A549 (cell line): ENCODE results near the gene PPP1R14D. TPM values are rescaled to one million over a fixed set of nuclear protein-coding genes. Genes with fewer than 3 reads are reported as not detected.

Source experiments
- ATAC-seq, 2 experiments: fragments of 200-7000 bp in 1 of 2; fragments of >200 bp in 1 of 2; cut with Nextera tagmentation in 1 of 2; cut with Tn5 transposase in 1 of 2; 3 replicates each; pipeline versions ENCODE4 v1.8.0 to v1.9.1; 2018 to 2020; ENCODE audit warnings: mild to moderate bottlenecking in 1 of 2, moderate library complexity in 1 of 2
- CTCF ChIA-PET: fragments of 300-600 bp; sonication (Branson Sonifier 250); formaldehyde crosslinking; extraction: SDS; loops from one replicate; lab custom pipeline; 2021; ENCODE audit warnings: antibody characterized with exemption, inconsistent platforms; lab: Yijun Ruan, JAX
- POLR2A ChIA-PET: fragments of 350-600 bp; formaldehyde crosslinking; extraction: SDS; loops from one replicate; lab custom pipeline; 2021; ENCODE audit warnings: antibody characterized with exemption, inconsistent platforms; lab: Yijun Ruan, JAX
- DNase-seq, 2 experiments: peaks; one replicate each; pipeline versions ENCODE4 v3.0.0 to v3.0.0-alpha.2; 2011 to 2016; ENCODE audit warnings: low read depth in 1 of 2, low spot score in 1 of 2
- FAIRE-seq: peaks from 2 replicates; lab custom pipeline; 2011; peaks lifted over from hg19 to GRCh38; lab: Jason Lieb, UNC
- H3K27ac ChIP-seq, 2 experiments: fragments of >200 bp; sonication (Bioruptor Twin); formaldehyde crosslinking; 3 replicates each; pipeline ENCODE4 v1.5.1; 2016 to 2017
- H3K4me1 ChIP-seq: fragments of >200 bp; sonication (Bioruptor Twin); formaldehyde crosslinking; 3 replicates; pipeline ENCODE4 v1.6.1; 2016
- H3K4me2 ChIP-seq: fragments of >200 bp; sonication (Bioruptor Twin); formaldehyde crosslinking; 3 replicates; pipeline ENCODE4 v1.6.1; 2016
- H3K4me3 ChIP-seq: fragments of >200 bp; sonication (Bioruptor Twin); formaldehyde crosslinking; 3 replicates; pipeline ENCODE4 v1.5.1; 2016
- H3K9me3 ChIP-seq: fragments of >200 bp; sonication (Bioruptor Twin); formaldehyde crosslinking; 3 replicates; pipeline ENCODE4 v1.6.1; 2016
- BCL3 ChIP-seq: fragments of >200 bp; sonication (Bioruptor Twin); formaldehyde crosslinking; IDR thresholded peaks from 3 replicates; pipeline ENCODE4 v1.6.1; 2016
- BHLHE40 ChIP-seq: IDR thresholded peaks from 2 replicates; pipeline ENCODE4 v1.6.1; 2012; ENCODE audit warnings: low read depth, low read length, inconsistent platforms
- CBX2 ChIP-seq: fragments of 200-600 bp; sonication (generic); IDR thresholded peaks from 2 replicates; pipeline ENCODE4 v1.6.1; 2016; ENCODE audit warnings: low read depth, mild to moderate bottlenecking, borderline replicate concordance
- CEBPB ChIP-seq, 2 experiments: fragments of >200 bp in 1 of 2; sonication (Bioruptor Twin) in 1 of 2; formaldehyde crosslinking in 1 of 2; IDR thresholded peaks; 2 replicates each; pipeline ENCODE4 v1.6.1; 2012 to 2016
- CTCF ChIP-seq: fragments of >200 bp; sonication (Bioruptor Twin); formaldehyde crosslinking; IDR thresholded peaks from 3 replicates; pipeline ENCODE4 v1.5.1; 2016
- EHMT2 ChIP-seq: fragments of 200-600 bp; sonication (generic); IDR thresholded peaks from 2 replicates; pipeline ENCODE4 v1.6.1; 2016; ENCODE audit warnings: antibody characterized with exemption, low read depth, mild to moderate bottlenecking, moderate library complexity
- EP300 ChIP-seq, 2 experiments: fragments of >200 bp; sonication (Bioruptor Twin); formaldehyde crosslinking; IDR thresholded peaks; 2 replicates in 1 of 2; 3 replicates in 1 of 2; pipeline ENCODE4 v1.6.1; 2016 to 2017
- ESRRA ChIP-seq: fragments of 150-350 bp; IDR thresholded peaks from 2 replicates; pipeline ENCODE4 v1.6.1; 2014; ENCODE audit warnings: mild to moderate bottlenecking, low read length, borderline replicate concordance
- FOSB ChIP-seq: fragments of 250-450 bp; sonication (Bioruptor Pico); IDR thresholded peaks from 2 replicates; pipeline ENCODE4 v1.5.0; 2020; ENCODE audit warnings: mild to moderate bottlenecking, moderate library complexity
- GATA3 ChIP-seq: IDR thresholded peaks from 2 replicates; pipeline ENCODE4 v1.6.1; 2012; ENCODE audit warnings: borderline replicate concordance
- HEYL ChIP-seq: fragments of 250-450 bp; sonication (Bioruptor Pico); IDR thresholded peaks from 2 replicates; pipeline ENCODE4 v1.8.0; 2021; ENCODE audit warnings: mild to moderate bottlenecking, moderate library complexity
- HOXA7 ChIP-seq: fragments of 250-450 bp; sonication (Bioruptor Pico); IDR thresholded peaks from 2 replicates; pipeline ENCODE4 v1.5.0; 2020; ENCODE audit warnings: mild to moderate bottlenecking, moderate library complexity
- JUN ChIP-seq, 2 experiments: fragments of >200 bp; sonication (Bioruptor Twin); formaldehyde crosslinking; IDR thresholded peaks; 2 replicates in 1 of 2; 3 replicates in 1 of 2; pipeline ENCODE4 v1.6.1; 2016 to 2017
- KDM1A ChIP-seq: fragments of 200-600 bp; sonication (generic); IDR thresholded peaks from 2 replicates; pipeline ENCODE4 v1.6.1; 2016; ENCODE audit warnings: low read depth, mild to moderate bottlenecking
- MAX ChIP-seq: IDR thresholded peaks from 2 replicates; pipeline ENCODE4 v1.6.1; 2012
- MAZ ChIP-seq: fragments of 150-350 bp; IDR thresholded peaks from 2 replicates; pipeline ENCODE4 v1.6.1; 2014; ENCODE audit warnings: antibody characterized with exemption, low read depth, low read length, borderline replicate concordance
- POLR2AphosphoS2 ChIP-seq: conservative IDR thresholded peaks from 2 replicates; pipeline ENCODE4 v1.6.1; 2012; ENCODE audit warnings: low read length, improper control_type of control experiment, inconsistent platforms
- RARB ChIP-seq: fragments of 250-450 bp; sonication (Bioruptor Pico); IDR thresholded peaks from 2 replicates; pipeline ENCODE4 v1.8.0; 2021; ENCODE audit warnings: mild to moderate bottlenecking, moderate library complexity
- RCOR1 ChIP-seq: fragments of 150-350 bp; IDR thresholded peaks from 2 replicates; pipeline ENCODE4 v1.6.1; 2014; ENCODE audit warnings: antibody characterized with exemption, low read length, low read depth
- ZC3H11A ChIP-seq: fragments of 450-650 bp; IDR thresholded peaks from 2 replicates; pipeline ENCODE4 v1.6.1; 2014; ENCODE audit warnings: antibody characterized with exemption, mild to moderate bottlenecking
- ZNF302 ChIP-seq: fragments of 250-450 bp; sonication (Bioruptor Pico); IDR thresholded peaks from 2 replicates; pipeline ENCODE4 v1.9.0; 2021; ENCODE audit warnings: inconsistent platforms, mild to moderate bottlenecking, moderate library complexity
- WGBS: methylation state at CpG from one replicate; pipeline ENCODE4 v1.1.6; 2017; ENCODE audit errors: missing lambda C conversion rate; 5-methylcytosine and 5-hydroxymethylcytosine counted together
- polyA plus RNA-seq, 4 experiments: library from polyadenylated mRNA; depleted of rRNA in 3 of 4; stranded (reverse); fragments of >200 nt; fragmentation: RNase III in 1 of 4; extraction: RNeasy Plus Mini Kit Qiagen cat#74134 plus additional on column Dnase treatment in 1 of 4; gene quantifications; 2 replicates in 3 of 4; 3 replicates in 1 of 4; pipeline ENCODE4 v1.2.3, GENCODE V29; 2011 to 2017
- TF ChIP-seq, protein P1 (sequence below): IDR thresholded peaks from 2 replicates; pipeline ENCODE4 v1.6.1; 2012

The PPP1R14D gene
- polyA plus RNA-seq, 2 of the 4 experiments (the other 2 are of a cell fraction) = 0.21 to 1.1 TPM

GRCh38 chr15:40793216-40793989, 35.1 kb downstream of the PPP1R14D start (continued):
- TF ChIP-seq ESRRA = 0 out of 2 replicates have a peak, but pooled peaks have one; percentile 14
- TF ChIP-seq EP300 (IDR thresholded peaks at IDR 0.05) = peak in 1 of 2 experiments; percentile 31; a peak in 1 of 5 replicates
- no peak for TF ChIP-seq JUN (IDR thresholded peaks at IDR 0.05)
- TF ChIP-seq ZNF302 (CRISPR knock-in tag) = no peak
- TF ChIP-seq CBX2 = no peak
- no peak for TF ChIP-seq BCL3
- no peak for TF ChIP-seq BHLHE40
- TF ChIP-seq KDM1A = no peak
- TF ChIP-seq, protein P1, sequence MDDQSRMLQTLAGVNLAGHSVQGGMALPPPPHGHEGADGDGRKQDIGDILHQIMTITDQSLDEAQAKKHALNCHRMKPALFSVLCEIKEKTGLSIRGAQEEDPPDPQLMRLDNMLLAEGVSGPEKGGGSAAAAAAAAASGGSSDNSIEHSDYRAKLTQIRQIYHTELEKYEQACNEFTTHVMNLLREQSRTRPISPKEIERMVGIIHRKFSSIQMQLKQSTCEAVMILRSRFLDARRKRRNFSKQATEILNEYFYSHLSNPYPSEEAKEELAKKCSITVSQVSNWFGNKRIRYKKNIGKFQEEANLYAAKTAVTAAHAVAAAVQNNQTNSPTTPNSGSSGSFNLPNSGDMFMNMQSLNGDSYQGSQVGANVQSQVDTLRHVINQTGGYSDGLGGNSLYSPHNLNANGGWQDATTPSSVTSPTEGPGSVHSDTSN = no peak
- TF ChIP-seq EHMT2 = no peak
- TF ChIP-seq MAX = peak; percentile 49
- no peak for TF ChIP-seq POLR2AphosphoS2
- no peak for TF ChIP-seq CEBPB (IDR thresholded peaks at IDR 0.05)

DNA sequence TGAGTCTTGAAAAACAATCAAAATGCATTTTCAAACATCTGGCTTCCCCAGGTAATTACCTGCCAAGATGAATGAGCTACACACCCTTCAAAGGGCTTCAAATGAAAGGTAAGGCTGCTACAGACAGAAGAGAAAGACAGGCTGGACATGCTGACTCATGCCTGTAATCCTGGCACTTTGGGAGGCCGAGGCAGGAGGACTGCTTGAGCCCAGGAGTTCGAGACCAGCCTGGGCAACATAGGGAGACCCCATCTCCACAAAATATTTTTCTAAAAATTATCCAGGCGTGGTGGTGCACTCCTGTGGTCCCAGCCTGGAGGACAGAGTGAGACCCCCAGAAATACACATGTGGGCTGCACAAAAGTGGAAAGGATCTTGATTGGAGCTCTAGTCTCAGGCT, 36.1 kb downstream of the PPP1R14D start:
- no peak for FAIRE-seq
- CTCF ChIA-PET = interaction anchor here (1.0 to 1.4 kb wide), 3 partner anchors 10 to 65 kb away, joined by 3 to 4 read pairs (median 3); no protein-coding TSS in a partner anchor
- POLR2A ChIA-PET = no interaction called here
- Histone ChIP-seq H3K27ac (peak overlapping the region; percentile 70 to 85), H3K4me1 (peaks cover 57% of the 10 kb centered on the region), H3K9me3 (no peaks in the 10 kb centered on the region), H3K4me2 (no peak overlapping the region), H3K4me3 (no peak overlapping the region)
- 97% methylated on average over 3 of the region's 3 CpGs for WGBS
- no peak for DNase-seq
- no peak for ATAC-seq
- TF ChIP-seq RARB (CRISPR knock-in tag) = no peak
- no peak for TF ChIP-seq ESRRA

DNA sequence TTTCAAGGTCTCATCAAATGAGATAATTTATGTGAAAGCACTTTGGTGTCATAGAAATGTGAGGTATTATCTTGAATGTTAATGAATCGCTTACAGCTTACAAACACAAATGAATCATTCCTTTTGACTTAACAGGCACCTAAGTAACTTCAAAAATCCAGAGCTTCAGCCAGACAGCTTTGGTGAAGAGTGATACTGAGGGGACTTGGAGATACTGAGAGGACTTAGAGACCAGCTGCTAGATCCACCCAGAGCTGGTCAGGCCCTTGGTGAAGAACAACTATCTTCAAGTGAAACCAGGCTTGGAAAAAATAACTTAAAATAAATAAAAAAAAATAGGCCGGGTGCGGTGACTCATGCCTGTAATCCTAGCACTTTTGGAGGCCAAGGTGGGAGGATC, 37.8 kb downstream of the PPP1R14D start:
- ChIA-PET CTCF (interaction anchor here (0.8 to 1.0 kb wide), 2 partner anchors 16 to 67 kb away, joined by 3 to 4 read pairs; partner anchors contain the start of genes DNAJC17 and ZFYVE19), POLR2A (no interaction called here)
- WGBS = 28% methylated on average over 3 of the region's 3 CpGs
- H3K4me2 ChIP-seq = peak overlapping the region; percentile 46; the same call in 1 of the 3 replicates
- TF ChIP-seq ZNF302 (CRISPR knock-in tag) (no peak), RCOR1 (no peak), GATA3 (no peak), CTCF (no peak), MAZ (no peak), HEYL (CRISPR knock-in tag) (no peak), HOXA7 (no peak), FOSB (CRISPR knock-in tag) (no peak), ZC3H11A (no peak)
- TF ChIP-seq, protein P1 = no peak
- H3K4me3 ChIP-seq = no peak overlapping the region
- FAIRE-seq (no peak), ATAC-seq (no peak), DNase-seq (no peak)
- peak overlapping the region; percentile 43 to 85; a peak in 4 of 6 replicates for H3K27ac ChIP-seq
- peaks cover 60% of the 10 kb centered on the region for H3K4me1 ChIP-seq
- no peaks in the 10 kb centered on the region for H3K9me3 ChIP-seq
